Activated naive CD8-positive, alpha-beta T cell (primary cell): ENCODE measurements around the gene NSL1.
"Not testable (repeated sequence)": the region's sequence is repeated elsewhere in the genome, so short reads cannot be mapped to it uniquely, and the experiment has no call there.

ENCODE experiments used
- H3K27ac Mint-ChIP-seq: one replicate; pipeline ENCODE4 v1.8.0; 2021; ENCODE audit warnings: mixed read lengths
- H3K27me3 Mint-ChIP-seq: one replicate; pipeline ENCODE4 v1.8.0; 2021; ENCODE audit warnings: mixed read lengths
- H3K36me3 Mint-ChIP-seq: one replicate; pipeline ENCODE4 v1.8.0; 2021; ENCODE audit warnings: mixed read lengths
- H3K4me1 Mint-ChIP-seq: one replicate; pipeline ENCODE4 v1.8.0; 2021; ENCODE audit warnings: low read depth, mixed read lengths
- H3K4me3 Mint-ChIP-seq: one replicate; pipeline ENCODE4 v1.8.0; 2021; ENCODE audit warnings: mild to moderate bottlenecking, mixed read lengths
- H3K9me3 Mint-ChIP-seq: one replicate; pipeline ENCODE4 v1.8.0; 2021; ENCODE audit warnings: low read depth, mixed read lengths

The NSL1 gene

GRCh38 chr1:212769459-212770167, 22.0 kb downstream of the NSL1 start:
- Mint-ChIP-seq H3K36me3 (peaks cover 49% of the 10 kb centered on the region), H3K4me1 (peaks cover 42% of the 10 kb centered on the region), H3K9me3 (peaks cover 21% of the 10 kb centered on the region), H3K27ac (peak overlapping the region; percentile 64), H3K4me3 (no peak overlapping the region), H3K27me3 (no peaks in the 10 kb centered on the region)

GRCh38 chr1:212766825-212767224, 24.8 kb downstream of the NSL1 start:
- peaks cover 49% of the 10 kb centered on the region for H3K36me3 Mint-ChIP-seq
- H3K4me1 Mint-ChIP-seq, result peaks cover 48% of the 10 kb centered on the region
- not testable (repeated sequence) for H3K4me3 Mint-ChIP-seq, H3K27me3 Mint-ChIP-seq
- H3K9me3 Mint-ChIP-seq, result peaks cover 21% of the 10 kb centered on the region
- peak overlapping the region; percentile 34 for H3K27ac Mint-ChIP-seq

GRCh38 chr1:212764718-212765281, 26.8 kb downstream of the NSL1 start:
- not testable (repeated sequence) for H3K27ac Mint-ChIP-seq, H3K27me3 Mint-ChIP-seq, H3K4me3 Mint-ChIP-seq
- Mint-ChIP-seq H3K9me3 (peaks cover 11% of the 10 kb centered on the region), H3K4me1 (peaks cover 40% of the 10 kb centered on the region), H3K36me3 (peaks cover 39% of the 10 kb centered on the region)

GRCh38 chr1:212762839-212763238, 28.7 kb downstream of the NSL1 start:
- Mint-ChIP-seq H3K36me3 (peaks cover 34% of the 10 kb centered on the region), H3K4me3 (no peak overlapping the region), H3K4me1 (peaks cover 33% of the 10 kb centered on the region)

GRCh38 chr1:212762234-212762633, 29.3 kb downstream of the NSL1 start:
- Mint-ChIP-seq H3K27ac (no peak overlapping the region), H3K27me3 (no peaks in the 10 kb centered on the region), H3K9me3 (peaks cover 5% of the 10 kb centered on the region), H3K4me3 (no peak overlapping the region), H3K36me3 (peaks cover 28% of the 10 kb centered on the region), H3K4me1 (peaks cover 27% of the 10 kb centered on the region)

More at GRCh38 chr1:212762839-212763238, 28.7 kb downstream of the NSL1 start:
- Mint-ChIP-seq H3K27ac (no peak overlapping the region), H3K27me3 (no peaks in the 10 kb centered on the region), H3K9me3 (peaks cover 11% of the 10 kb centered on the region)

- peaks cover 22% of the 10 kb centered on the region for H3K36me3 Mint-ChIP-seq
- H3K4me1 Mint-ChIP-seq, result peaks cover 23% of the 10 kb centered on the region
- H3K4me3 Mint-ChIP-seq, result no peak overlapping the region
- H3K27ac Mint-ChIP-seq, result no peak overlapping the region
- no peaks in the 10 kb centered on the region for H3K9me3 Mint-ChIP-seq
- H3K27me3 Mint-ChIP-seq, result no peaks in the 10 kb centered on the region
Observed at GRCh38 chr1:212760126-212760823, 31.3 kb downstream of the NSL1 start.

GRCh38 chr1:212759683-212760082, 31.9 kb downstream of the NSL1 start:
- no peak overlapping the region for H3K4me3 Mint-ChIP-seq
- no peaks in the 10 kb centered on the region for H3K9me3 Mint-ChIP-seq
- H3K4me1 Mint-ChIP-seq, result peaks cover 23% of the 10 kb centered on the region
- H3K36me3 Mint-ChIP-seq, result peaks cover 18% of the 10 kb centered on the region
- H3K27ac Mint-ChIP-seq, result no peak overlapping the region
- H3K27me3 Mint-ChIP-seq, result no peaks in the 10 kb centered on the region

- Mint-ChIP-seq H3K4me1 (peaks cover 53% of the 10 kb centered on the region), H3K27ac (no peak overlapping the region), H3K36me3 (peaks cover 7% of the 10 kb centered on the region), H3K27me3 (no peaks in the 10 kb centered on the region), H3K4me3 (peak overlapping the region; percentile 48), H3K9me3 (no peaks in the 10 kb centered on the region)
Observed at GRCh38 chr1:212754680-212755079, 36.9 kb downstream of the NSL1 start.

- no peak overlapping the region for H3K27ac Mint-ChIP-seq
- H3K9me3 Mint-ChIP-seq, result no peaks in the 10 kb centered on the region
- peak overlapping the region; percentile 48 for H3K4me3 Mint-ChIP-seq
- H3K4me1 Mint-ChIP-seq, result peaks cover 54% of the 10 kb centered on the region
- H3K27me3 Mint-ChIP-seq, result no peaks in the 10 kb centered on the region
- peaks cover 7% of the 10 kb centered on the region for H3K36me3 Mint-ChIP-seq
Observed at GRCh38 chr1:212754193-212754592, 37.4 kb downstream of the NSL1 start.

- Mint-ChIP-seq H3K4me1 (peaks cover 54% of the 10 kb centered on the region), H3K36me3 (peaks cover 7% of the 10 kb centered on the region), H3K4me3 (peak overlapping the region; percentile 48), H3K27ac (no peak overlapping the region), H3K27me3 (no peaks in the 10 kb centered on the region), H3K9me3 (no peaks in the 10 kb centered on the region)
Observed at GRCh38 chr1:212753749-212754148, 37.8 kb downstream of the NSL1 start.

- Mint-ChIP-seq H3K4me3 (peak overlapping the region; percentile 61), H3K36me3 (peaks cover 7% of the 10 kb centered on the region), H3K9me3 (no peaks in the 10 kb centered on the region), H3K27me3 (no peaks in the 10 kb centered on the region), H3K4me1 (peaks cover 53% of the 10 kb centered on the region), H3K27ac (peak overlapping the region; percentile 29)
Observed at GRCh38 chr1:212752934-212753497, 38.6 kb downstream of the NSL1 start.

GRCh38 chr1:212752252-212752933, 39.2 kb downstream of the NSL1 start:
- Mint-ChIP-seq H3K9me3 (no peaks in the 10 kb centered on the region), H3K27me3 (no peaks in the 10 kb centered on the region), H3K36me3 (peaks cover 5% of the 10 kb centered on the region), H3K4me3 (peak overlapping the region; percentile 61), H3K27ac (peak overlapping the region; percentile 29), H3K4me1 (peaks cover 51% of the 10 kb centered on the region)

GRCh38 chr1:212749821-212750535, 41.6 kb downstream of the NSL1 start:
- H3K27ac Mint-ChIP-seq, result peak overlapping the region; percentile 42
- H3K36me3 Mint-ChIP-seq, result peaks cover 2% of the 10 kb centered on the region
- peak overlapping the region; percentile 48 for H3K4me3 Mint-ChIP-seq
- peaks cover 55% of the 10 kb centered on the region for H3K4me1 Mint-ChIP-seq
- no peaks in the 10 kb centered on the region for H3K9me3 Mint-ChIP-seq
- no peaks in the 10 kb centered on the region for H3K27me3 Mint-ChIP-seq

- no peak overlapping the region for H3K4me3 Mint-ChIP-seq
- H3K36me3 Mint-ChIP-seq, result peaks cover 9% of the 10 kb centered on the region
- H3K9me3 Mint-ChIP-seq, result no peaks in the 10 kb centered on the region
- no peaks in the 10 kb centered on the region for H3K27me3 Mint-ChIP-seq
- H3K4me1 Mint-ChIP-seq, result peaks cover 42% of the 10 kb centered on the region
- no peak overlapping the region for H3K27ac Mint-ChIP-seq
Observed at GRCh38 chr1:212746546-212746945, 45.0 kb downstream of the NSL1 start.
